Measurements from ENCODE around the gene FLT1.

The FLT1 gene

DNA sequence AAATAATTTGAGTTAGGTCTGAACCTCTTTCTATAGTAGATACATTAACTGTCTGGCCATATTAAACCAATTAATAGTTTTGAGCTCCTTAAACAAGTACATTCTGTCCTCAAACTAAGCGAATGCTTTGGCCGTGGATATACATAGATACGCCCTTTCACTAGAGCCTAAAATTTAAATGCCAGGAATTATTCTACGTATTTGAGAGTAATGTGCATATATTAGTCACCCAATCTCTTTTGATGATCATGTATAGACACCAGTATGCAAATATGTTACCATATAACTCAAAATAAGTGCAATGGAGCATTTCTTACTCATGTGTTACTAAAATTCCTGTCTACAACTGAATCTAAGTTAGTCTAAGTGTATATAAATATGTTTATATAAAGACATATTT lies 70.4 kb downstream of the FLT1 start:
- DNase-seq: no peak

DNA sequence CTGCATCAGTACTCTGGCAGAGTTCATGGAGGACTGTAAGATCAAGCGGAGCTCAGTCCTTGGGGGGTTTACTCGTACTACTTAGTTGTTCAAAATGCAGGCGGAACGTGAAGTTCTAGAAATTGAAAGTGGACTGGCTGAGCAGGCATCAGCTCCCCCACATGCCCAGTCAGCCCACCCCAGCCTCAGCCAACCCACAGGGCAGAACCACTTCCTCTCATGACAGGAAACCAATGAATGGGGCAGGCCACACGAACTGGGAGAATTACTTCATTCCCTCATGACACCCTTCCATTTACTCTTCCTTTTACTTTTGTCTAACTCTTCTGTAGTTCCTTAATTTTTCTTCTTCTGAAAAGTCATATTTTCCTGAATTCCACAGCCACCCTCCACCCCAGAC lies 71.9 kb downstream of the FLT1 start:
- DNase-seq: no peak

DNA sequence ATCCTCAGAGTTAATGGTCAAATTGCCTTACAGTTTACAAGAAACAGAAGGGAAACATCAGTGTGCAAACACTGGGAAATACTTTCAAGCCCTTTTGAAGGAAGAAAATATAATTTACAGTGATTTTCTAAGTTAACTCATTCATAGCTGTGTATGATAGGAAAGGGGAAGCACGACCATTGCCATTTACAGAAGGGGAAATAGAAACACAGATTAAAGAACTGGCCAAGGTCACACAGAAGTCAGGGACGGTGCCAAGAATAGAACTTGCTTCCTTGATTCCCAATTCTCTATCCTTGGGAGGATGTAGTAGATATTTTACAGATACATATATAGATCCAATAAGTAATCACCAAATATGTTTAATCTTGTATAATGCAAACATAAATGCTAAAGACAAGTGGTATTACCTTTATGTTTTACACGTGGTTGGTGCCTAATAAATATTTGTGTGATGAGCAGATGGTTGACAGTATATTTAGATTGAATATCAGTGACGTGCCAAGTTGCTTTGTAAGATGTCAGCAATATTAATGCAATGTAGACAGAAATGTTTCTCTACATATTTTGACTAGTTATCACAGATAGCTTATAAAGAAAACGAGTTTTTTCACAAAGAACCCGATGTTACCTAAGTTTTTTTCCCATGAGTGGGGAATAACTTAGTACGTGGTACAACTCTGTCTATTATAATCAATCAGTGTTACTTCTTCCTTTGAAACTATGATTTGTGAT lies 73.1 kb downstream of the FLT1 start:
- DNase-seq: no peak

DNA sequence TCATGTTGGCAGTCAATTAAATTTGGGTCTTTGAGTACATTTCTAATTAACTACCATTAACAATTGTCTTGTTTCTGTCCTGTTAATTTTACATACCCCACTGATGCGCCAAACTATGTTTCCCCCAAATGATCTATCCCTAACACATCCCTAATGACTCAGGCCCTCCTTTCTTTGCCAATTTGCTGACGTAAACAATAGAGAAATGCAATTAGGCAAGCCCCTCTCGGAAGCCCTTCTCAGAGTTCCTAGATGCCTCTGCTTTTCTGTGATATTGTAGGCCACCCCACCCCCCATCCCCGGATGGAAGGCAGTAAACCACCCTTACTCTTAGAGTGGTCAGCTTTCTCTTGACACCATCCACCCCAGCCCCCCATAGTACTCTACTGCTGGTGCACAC lies 74.2 kb downstream of the FLT1 start:
- DNase-seq: no peak

DNA sequence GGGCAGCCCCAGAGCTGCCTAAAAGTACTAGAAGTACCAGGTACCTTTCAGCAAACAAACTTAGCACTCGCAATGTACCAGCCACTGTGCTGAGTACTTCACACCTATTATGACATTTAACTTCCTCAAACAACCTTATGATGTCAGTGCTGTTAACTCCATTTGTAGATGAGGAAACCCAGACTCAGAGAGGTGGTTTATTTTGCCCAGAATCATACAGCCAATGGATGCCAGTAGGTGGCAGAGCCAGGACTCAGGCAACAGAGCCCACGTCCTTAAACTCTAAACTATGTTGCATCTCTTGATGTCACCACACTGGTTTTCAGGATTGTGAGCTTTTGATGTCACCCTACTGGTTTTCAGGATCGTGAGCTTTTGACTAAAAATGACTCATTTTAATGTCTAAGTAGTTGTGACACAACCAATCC lies 78.9 kb downstream of the FLT1 start:
- DNase-seq: no peak

DNA sequence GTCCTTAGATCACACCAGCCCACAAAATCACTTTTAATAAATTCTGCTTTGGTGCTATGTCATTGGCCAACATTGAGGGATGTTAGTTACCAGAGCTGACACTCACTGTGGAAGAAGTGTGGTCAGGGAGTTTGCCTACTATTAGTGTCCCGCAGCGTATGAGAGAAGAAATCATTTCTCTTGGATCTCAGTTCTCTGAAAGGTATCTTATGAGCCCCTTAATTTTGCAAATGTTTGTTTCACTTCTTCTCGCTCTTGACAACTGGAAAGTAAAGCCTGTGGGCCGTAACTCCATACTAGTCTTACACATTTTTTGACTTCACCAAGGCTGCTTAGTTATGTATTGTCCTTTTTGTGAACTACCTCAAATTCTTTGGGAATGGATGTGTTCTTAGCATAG lies 80.9 kb downstream of the FLT1 start:
- no peak for DNase-seq

DNA sequence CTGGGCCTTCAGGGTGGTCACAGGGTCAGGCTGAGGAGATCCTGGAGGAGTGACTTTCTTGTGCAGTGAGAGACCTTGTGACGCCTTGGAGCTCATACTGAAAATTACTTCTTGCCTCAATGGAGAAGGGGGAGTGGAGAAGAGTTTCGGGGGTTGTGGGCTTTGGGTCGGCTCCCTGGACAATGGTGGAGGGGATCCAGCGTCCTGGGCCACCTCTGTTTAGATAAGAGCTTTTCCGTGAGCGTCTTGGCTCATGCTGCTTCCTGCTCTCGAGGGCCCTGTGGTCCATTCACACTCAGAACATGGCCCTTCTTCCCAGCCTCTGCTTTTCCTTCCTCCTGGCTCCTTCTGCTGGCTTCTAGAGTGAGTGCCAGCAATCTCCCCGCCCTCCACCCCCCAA lies 81.9 kb downstream of the FLT1 start:
- DNase-seq: no peak

DNA sequence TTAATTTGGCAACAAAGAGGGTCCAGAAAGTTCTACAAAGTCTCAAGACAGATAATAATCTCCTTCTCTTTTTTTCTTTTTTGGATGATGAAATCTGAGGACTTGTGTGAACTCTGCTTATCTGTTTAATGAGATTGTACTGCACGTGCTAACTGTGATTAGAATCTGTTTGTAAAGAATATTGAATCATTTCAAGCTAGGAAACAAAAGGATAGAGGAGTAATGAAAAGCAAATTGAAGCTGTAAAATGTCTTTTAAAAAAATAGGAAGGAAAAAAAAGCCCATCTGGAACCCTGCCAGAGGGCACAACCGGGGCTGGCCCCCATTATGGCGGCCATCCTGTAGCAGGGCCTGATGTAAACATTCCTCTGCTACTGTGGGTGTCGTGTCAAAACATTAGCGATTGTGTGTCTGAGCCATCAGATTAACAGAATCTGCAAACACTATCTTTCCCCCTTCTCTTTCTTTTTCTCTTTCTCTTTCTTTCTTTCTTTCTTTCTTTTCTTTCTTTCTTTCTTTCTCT lies 83.0 kb downstream of the FLT1 start:
- no peak for DNase-seq

DNA sequence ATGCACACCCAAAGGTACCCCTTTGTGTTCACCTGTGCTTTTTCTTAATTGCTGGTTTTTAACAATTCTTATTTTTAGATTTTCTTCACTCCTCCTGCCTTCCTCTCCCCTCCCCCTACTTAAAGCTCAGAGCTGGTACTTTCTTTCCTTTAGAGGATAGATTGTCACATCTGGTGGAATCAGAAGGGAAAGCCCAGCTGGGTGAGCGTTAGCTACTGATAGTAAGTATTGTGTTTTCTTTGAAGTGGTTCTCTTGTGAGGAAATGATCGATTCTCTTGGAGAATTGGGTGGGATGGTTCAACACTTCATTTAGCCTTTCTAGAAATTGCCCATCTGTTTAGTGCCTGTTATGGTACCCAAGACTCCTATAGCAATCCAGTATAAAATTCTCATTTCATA lies 84.8 kb downstream of the FLT1 start:
- no peak for DNase-seq

DNA sequence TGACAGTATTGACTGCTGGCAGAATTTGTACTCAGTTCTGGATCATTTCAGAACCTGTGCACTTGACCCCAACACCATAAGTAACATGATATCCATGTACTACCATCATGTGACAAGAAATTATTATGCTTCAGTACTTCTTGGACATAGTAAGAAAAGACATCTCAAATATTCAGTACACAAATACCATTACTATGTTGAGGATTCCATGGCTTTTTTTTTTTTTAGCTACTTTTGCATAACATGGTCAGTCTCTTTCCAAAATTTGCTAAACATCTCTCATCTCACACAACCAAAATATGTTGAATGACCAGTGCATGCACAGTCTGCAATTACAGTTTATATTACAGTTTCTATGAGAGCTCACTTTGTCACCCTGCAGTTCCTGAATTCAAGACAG lies 85.3 kb downstream of the FLT1 start:
- DNase-seq: no peak

DNA sequence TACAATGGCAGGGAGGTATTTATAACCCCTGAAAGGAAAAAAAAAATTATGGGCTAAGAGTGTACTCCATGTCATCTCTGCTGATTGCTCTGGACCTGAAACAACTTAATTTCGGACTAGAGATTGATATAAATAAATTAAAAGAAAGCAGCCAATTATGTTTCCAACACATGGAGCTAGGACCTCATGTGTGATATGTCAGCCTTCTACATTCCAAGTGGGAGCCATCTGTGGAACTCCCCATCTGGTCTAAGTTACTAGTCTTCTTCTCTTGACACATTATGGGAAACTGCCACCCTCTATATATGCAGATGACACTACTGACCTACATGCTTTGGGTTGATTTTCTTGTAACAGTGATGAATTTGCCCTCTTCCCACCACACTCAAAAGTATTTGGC lies 86.1 kb downstream of the FLT1 start:
- no peak for DNase-seq

DNA sequence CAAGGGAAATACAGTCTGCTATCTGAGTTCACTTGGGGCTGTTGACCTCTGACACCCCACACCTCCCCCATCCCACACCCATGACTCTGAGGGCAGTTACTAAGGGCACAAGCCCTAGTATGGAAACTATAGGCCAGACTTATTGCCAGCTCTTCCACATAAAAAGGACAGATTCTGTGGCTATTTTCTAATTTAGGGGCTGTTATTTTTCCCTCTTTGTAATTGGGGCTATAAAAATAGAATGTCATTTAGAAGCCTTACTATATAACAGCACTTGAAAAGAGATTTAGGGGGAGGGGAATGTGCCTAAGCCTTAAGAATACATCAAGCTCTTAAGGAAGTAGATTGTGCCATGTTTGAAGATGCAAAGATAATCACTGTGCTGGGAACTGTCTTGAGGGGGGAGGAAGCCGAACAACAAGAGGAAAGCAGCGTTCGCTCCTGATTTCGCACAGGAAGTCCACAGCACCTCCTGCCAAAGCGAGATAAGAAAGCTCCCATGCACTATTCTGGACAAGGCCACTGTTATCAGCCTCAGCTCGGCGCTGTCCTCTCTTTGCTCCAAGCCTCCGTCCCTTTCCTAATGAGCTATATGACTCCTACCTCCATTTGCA lies 86.6 kb downstream of the FLT1 start:
- DNase-seq: peak; percentile 75

DNA sequence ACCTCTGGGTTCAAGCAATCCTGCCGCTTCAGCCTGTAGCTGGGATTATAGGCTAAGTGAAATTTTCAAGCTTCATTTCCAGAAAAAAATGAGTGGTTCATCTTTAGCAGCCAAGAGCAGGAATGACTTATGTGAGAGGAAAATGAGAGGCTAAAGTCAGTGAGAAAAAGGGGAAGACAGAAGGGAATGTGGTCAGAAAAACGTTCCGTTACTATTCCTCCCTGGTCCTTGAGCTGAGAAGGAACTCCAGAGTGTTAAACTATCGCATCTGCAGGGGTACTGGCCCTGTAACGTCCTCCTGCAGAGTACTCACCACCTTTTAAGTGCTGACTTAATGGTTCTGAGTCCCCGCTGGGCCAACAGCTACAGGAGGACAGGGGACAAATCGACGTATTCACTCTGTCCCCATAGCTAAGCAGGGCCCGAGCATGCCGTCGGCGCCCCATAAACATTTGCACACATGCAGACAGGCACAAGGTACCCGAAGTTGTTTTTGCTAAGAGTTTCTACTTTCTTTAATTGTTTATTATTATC lies 88.1 kb downstream of the FLT1 start:
- DNase-seq: no peak

DNA sequence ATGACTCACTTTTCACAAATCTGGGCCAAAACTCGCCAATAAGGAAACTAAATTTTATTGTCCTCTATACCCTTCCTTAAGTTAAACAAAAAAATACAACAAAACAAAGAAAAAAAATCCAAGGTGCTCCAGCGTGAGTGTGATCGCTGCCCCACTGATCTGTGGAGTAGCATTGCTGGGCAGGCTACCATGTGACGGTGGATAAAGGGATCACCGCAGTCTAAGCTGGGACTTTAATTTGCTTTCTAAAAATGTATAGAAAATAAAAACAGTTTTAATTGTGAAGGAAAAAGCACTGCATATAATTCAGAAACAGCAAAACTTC lies 92.9 kb downstream of the FLT1 start:
- no peak for DNase-seq

DNA sequence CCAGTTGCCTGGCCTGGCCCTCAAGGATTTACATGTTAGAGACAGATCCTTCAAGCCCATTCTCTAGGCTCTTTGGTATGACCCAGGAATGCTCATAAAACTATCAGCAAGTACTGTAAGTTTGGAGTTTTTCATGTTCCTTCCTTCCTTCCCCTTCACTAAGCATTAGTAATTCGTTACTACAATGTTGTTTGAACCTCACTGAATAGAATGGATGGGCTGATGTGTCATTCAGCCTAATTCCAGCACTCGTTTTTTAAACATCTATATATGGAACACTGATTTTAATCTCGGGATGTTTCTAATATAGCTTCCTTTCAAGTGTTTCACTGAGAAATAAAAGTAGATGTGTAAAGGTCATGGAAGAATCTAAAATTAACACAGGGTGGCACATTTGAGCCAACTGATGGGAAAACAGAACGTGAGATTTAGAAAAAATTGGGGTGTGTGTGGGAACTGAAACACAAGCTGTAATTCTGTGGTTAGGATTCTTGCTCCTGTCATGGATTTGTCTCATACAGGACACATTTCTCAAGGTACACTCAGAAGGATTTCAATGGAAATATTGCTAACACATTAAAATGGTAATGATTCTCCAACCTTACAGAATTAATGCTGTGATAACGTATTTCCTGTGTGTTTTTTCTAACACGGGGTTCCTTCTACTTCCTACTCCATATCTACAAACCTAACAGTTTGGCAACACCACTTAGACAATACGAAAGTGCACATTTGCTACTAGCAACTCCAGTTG lies 93.4 kb downstream of the FLT1 start:
- DNase-seq: no peak

DNA sequence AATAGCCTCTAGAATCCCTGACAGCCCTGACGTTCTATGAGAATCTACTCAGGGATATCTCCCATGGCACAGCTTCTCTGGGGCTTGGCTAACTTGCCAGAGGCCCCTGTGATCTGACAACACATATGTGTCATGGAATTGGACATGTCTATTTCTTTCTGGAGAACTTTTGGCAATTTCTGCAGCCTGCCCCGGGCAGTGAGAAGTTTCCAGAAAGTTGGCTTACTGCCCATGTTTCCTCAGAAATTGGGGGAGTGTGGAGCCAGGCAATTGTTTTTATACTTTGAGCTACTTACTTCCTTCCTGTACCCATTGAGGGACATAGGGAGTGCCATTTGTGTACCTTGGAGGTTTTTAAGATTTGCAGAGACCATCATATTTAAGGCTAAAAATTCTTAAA lies 98.9 kb downstream of the FLT1 start:
- DNase-seq: no peak

DNA sequence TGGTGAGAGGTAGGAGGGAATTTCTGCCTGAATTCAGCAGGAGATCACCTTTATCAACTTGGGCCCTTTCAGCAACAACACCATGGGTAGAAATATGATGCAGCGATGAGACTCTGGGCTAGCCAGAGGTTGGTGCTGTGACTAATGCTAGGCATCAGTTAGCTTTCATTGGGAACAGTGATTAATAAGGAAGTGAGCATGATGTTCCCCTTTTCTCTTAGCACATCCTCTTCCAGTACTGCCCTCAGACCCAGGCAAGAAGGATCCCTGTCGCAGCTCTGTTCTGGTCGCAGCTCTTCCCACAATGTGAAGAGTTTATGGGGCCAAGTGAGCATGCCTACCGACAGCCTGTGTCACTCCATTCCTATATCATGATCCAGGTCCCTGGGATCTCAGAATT lies 100.5 kb downstream of the FLT1 start:
- DNase-seq: no peak

DNA sequence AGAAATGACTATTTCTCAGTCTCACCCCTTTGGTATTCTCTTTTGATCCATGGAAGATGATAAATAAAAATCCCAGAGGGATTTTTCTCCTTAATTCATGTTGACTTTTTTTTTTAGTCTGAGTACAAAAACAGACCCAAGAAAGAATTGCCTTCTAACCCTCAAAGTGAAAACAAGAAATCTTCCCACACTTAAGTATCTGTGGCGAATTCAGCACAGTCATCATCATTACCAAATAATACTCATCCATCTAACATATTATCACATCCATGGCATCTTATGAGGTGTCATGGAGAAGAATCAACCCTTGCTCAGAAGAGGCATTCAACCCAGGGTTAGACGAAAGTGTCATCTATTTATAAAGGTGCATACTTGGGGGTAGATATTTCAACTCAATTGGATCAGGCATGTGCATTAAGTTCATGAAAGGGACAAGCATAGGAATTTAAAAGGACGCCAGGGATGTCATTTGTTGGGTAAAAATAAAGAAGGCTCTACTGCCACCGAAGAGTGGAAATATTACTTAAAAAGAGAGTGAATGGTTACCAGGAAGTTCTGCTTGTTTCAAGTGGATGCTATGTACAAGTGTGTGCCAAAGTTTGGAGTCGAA lies 101.9 kb downstream of the FLT1 start:
- no peak for DNase-seq

DNA sequence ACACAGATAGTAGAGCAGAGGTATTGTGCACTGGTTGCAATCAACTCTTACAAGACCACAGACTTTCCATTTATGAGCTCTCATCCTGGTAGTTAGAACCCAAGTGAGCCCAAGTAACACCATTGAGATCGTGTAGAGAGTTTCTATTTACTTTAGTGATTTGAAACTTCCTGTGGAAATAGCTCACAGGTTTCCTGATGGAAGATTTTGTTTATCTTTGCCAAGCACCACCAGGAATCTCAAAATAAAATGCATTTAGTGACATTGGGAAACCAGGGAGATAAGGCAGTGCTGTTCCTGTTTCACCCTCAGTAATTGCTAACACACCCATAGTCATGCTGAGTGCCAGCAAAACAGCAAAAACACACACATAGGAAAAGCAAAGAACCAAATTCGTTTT lies 102.5 kb downstream of the FLT1 start:
- no peak for DNase-seq

DNA sequence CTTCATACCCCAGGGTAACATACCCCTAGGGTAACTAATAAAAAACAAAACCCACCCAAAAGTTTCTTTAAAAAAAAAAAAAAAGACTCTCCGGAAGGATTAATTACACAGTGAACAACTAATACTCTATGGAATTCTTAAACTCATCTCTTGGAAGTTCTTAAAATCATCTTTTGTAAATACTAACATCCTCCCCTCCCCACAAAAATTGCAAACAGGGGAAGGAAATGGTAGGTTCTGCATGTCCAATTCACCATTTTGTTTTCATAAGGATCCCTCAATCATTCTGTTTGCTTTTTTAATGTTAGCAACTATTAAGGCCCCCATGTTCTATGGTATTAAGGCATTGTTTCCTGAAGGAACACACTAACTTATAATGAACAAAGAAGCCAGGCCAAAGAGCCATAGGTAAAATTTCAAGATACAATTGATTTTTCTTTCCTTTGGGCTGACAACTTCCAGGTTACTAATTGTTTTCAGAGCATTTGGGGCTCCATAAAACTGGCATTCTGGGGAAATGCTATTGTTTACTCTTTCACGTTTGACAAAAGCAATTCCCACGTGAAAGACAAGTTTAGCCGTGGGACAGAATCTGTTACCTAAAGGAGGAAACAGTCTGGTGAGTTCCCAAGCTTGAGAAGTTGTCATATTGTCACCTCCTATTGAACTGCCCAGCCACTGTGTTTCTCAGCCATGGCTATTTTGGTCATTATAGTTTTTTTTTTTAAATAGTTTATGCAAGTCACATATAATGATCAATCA lies 107.0 kb downstream of the FLT1 start:
- DNase-seq: no peak

DNA sequence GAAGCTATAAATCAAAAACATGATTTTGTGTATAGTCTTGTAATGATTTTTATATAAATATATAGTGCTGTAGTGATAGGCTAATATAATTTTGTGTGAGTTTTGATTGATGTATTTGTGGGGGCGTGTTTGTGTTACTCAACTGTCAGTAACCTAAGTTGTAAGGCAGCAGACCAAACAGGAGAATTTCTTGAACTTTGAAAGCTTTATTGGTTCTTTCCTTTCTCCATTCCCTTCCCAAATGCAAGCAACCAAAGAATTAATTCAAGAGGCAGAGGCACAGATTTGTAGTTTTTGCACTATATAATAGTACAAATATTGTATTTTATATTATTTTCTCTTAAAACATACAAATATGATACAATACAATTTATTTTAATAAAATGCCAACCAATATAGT lies 109.6 kb downstream of the FLT1 start:
- no peak for DNase-seq

DNA sequence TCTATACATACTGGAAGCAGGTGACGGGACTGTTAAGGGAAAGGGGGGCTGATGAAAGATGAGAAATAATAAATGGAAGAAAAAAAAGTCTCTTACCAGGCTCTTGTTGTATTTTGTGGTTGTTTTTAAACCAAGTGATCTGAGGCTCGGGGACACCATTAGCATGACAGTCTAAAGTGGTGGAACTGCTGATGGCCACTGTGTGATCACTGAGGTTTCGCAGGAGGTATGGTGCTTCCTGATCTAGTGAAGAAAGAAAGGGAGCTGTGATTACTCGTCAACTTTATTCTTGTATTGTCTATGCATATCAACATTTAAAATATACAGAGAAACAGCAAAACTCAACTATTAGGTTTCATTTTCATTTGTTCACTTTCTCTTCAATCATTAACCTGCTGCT lies 110.1 kb downstream of the FLT1 start:
- no peak for DNase-seq

DNA sequence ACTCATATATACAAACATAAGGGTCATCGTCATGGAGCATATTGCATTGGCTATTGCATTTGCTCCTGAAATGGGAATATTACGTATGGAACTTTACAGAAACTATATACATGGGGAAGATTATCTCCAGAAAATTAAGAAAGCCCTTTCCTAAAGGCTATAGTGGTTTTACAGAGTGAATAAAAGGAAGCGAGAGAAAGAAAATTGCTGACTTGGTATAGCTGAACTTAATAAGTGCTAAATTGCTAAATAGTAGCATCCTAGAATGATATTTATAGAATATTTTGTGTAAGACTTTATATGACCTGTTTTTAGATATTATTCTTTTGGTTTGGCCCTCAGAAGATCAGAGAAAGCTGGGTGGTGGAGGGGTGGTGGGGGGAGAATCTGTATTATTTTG lies 114.6 kb downstream of the FLT1 start:
- DNase-seq: no peak

Data from NCI-H526 treated with DMSO at 0.1 percent for 48 hours (cell line).